Lung (tissue), 12 donors: ENCODE results near the gene DIP2C. TPM values are rescaled to one million over a fixed set of nuclear protein-coding genes. Genes with fewer than 3 reads are reported as not detected.
"Not testable (repeated sequence)": the region's sequence is repeated elsewhere in the genome, so short reads cannot be mapped to it uniquely, and the experiment has no call there.

Experiments
- ATAC-seq: fragments of 200-7000 bp; cut with Tn5 transposase; one replicate; pipeline ENCODE4 v1.9.1; 2020; ENCODE audit warnings: moderate number of reproducible peaks; ENCODE audit not compliant: insufficient read depth, low FRiP score
- DNase-seq, 3 donors: peaks; one replicate each; pipeline ENCODE4 v3.0.0-alpha.2; 2013 to 2017
- H3K27ac ChIP-seq, 2 donors: one replicate each; pipeline ENCODE4 v1.5.1; 2013; ENCODE audit warnings: mild to moderate bottlenecking in 2 of 2, moderate library complexity in 2 of 2, control low read depth in 1 of 2, inconsistent platforms in 1 of 2, low read depth in 1 of 2, low read length in 1 of 2
- H3K27me3 ChIP-seq, 3 donors: one replicate each; pipeline ENCODE4 v1.5.1; 2013; ENCODE audit warnings: low read length in 2 of 3; ENCODE audit not compliant: control insufficient read depth in 3 of 3, insufficient read depth in 3 of 3
- H3K36me3 ChIP-seq, 4 donors: one replicate each; pipeline ENCODE4 v1.5.1; 2013; ENCODE audit warnings: low read length in 4 of 4, mild to moderate bottlenecking in 1 of 4, moderate library complexity in 1 of 4; ENCODE audit not compliant: control insufficient read depth in 4 of 4, insufficient read depth in 4 of 4
- H3K4me1 ChIP-seq, 5 donors: one replicate each; pipeline ENCODE4 v1.5.1; 2013; ENCODE audit warnings: low read length in 5 of 5, mild to moderate bottlenecking in 2 of 5, moderate library complexity in 1 of 5; ENCODE audit not compliant: control insufficient read depth in 5 of 5, insufficient read depth in 5 of 5
- H3K4me3 ChIP-seq: one replicate; pipeline ENCODE4 v1.5.1; 2013; ENCODE audit warnings: mild to moderate bottlenecking, control low read depth, moderate library complexity
- H3K9ac ChIP-seq, 2 donors: one replicate each; pipeline ENCODE4 v1.5.1; 2013; ENCODE audit warnings: low read length in 2 of 2, control low read depth in 1 of 2; ENCODE audit not compliant: insufficient read depth in 1 of 2
- H3K9me3 ChIP-seq, 4 donors: one replicate each; pipeline ENCODE4 v1.5.1; 2013; ENCODE audit warnings: low read length in 3 of 4, mild to moderate bottlenecking in 1 of 4, moderate library complexity in 1 of 4; ENCODE audit not compliant: control insufficient read depth in 4 of 4, insufficient read depth in 3 of 4
- CTCF ChIP-seq: IDR thresholded peaks from 2 replicates; pipeline ENCODE4 v1.5.1; 2012; ENCODE audit warnings: mild to moderate bottlenecking; ENCODE audit errors: control extremely low read depth, extremely low read depth
- WGBS, 2 donors: extraction: QIAGEN DNeasy Blood & Tissue Kit; methylation state at CpG; one replicate each; pipeline ENCODE4 v1.1.7; 2013; 5-methylcytosine and 5-hydroxymethylcytosine counted together
- polyA plus RNA-seq, 2 donors: library from polyadenylated mRNA; stranded (reverse); fragments of 200-250 nt; gene quantifications; one replicate each; pipeline ENCODE4 v1.2.1, GENCODE V29; 2013
- total RNA-seq, 2 donors: library from RNA; depleted of rRNA in 1 of 2; stranded (reverse); fragments of >200 nt in 1 of 2; gene quantifications; one replicate each; pipeline ENCODE4 v1.2.1, GENCODE V29; 2014 to 2021
- donor health status: control.
- donor health status: control.
- donor health status: Bipolar disorder and iron deficiency.
- donor health status: healthy.
- donor health status: DM: yes; HTN: yes; CAD: no.

Gene DIP2C
- total and polyA plus RNA-seq, 4 donors, result 3.6 to 20.0 (median 9.5) TPM

GRCh38 chr10:435397-435796 lies 254.1 kb downstream of the DIP2C start:
- no peak overlapping the region for H3K9ac ChIP-seq
- peaks cover 0 to 2% (median 0%) of the 10 kb centered on the region in 5 donors for H3K4me1 ChIP-seq
- ATAC-seq, result no peak
- DNase-seq, result no peak
- H3K36me3 ChIP-seq, result peaks cover 0 to 5% (median 3%) of the 10 kb centered on the region in 4 donors
- no peaks in the 10 kb centered on the region for H3K27me3 ChIP-seq
- H3K9me3 ChIP-seq, result peaks cover 0 to 3% (median 0%) of the 10 kb centered on the region in 4 donors
- 81 to 87% methylated on average over 3 of the region's 3 CpGs for WGBS, 2 donors
- no peak for TF ChIP-seq CTCF
- no peak overlapping the region for H3K27ac ChIP-seq
- H3K4me3 ChIP-seq, result no peak overlapping the region

- DNase-seq (no peak), ATAC-seq (no peak)
- TF ChIP-seq CTCF, result no peak
Observed at GRCh38 chr10:429696-430095, 259.8 kb downstream of the DIP2C start.

GRCh38 chr10:427761-428519 lies 261.5 kb downstream of the DIP2C start:
- no peak overlapping the region for H3K27ac ChIP-seq
- no peaks in the 10 kb centered on the region for H3K27me3 ChIP-seq
- no peak overlapping the region for H3K4me3 ChIP-seq
- TF ChIP-seq CTCF, result no peak
- peaks cover 0 to 2% (median 0%) of the 10 kb centered on the region in 4 donors for H3K36me3 ChIP-seq
- ATAC-seq (no peak), DNase-seq (no peak)
- WGBS, 2 donors, result 71 to 73% methylated on average over 9 of the region's 9 CpGs
- H3K9me3 ChIP-seq, result no peaks in the 10 kb centered on the region
- no peak overlapping the region for H3K9ac ChIP-seq
- no peaks in the 10 kb centered on the region for H3K4me1 ChIP-seq

More at GRCh38 chr10:429696-430095, 259.8 kb downstream of the DIP2C start:
- 76 to 99% methylated on average over 2 of the region's 2 CpGs for WGBS, 2 donors
- H3K9me3 ChIP-seq, result no peaks in the 10 kb centered on the region
- no peaks in the 10 kb centered on the region for H3K4me1 ChIP-seq
- no peak overlapping the region for H3K9ac ChIP-seq
- H3K27me3 ChIP-seq, result no peaks in the 10 kb centered on the region
- H3K27ac ChIP-seq, result no peak overlapping the region
- H3K4me3 ChIP-seq, result no peak overlapping the region
- peaks cover 0 to 3% (median 1%) of the 10 kb centered on the region in 4 donors for H3K36me3 ChIP-seq

GRCh38 chr10:425365-425764 lies 264.1 kb downstream of the DIP2C start:
- H3K4me1 ChIP-seq, H3K4me3 ChIP-seq, ATAC-seq, DNase-seq, H3K9me3 ChIP-seq, H3K9ac ChIP-seq, H3K27ac ChIP-seq, H3K27me3 ChIP-seq, H3K36me3 ChIP-seq: not testable (repeated sequence)
- WGBS, 2 donors, result 97% methylated on average over 12 of the region's 12 CpGs

GRCh38 chr10:424724-425123 lies 264.7 kb downstream of the DIP2C start:
- not testable (repeated sequence) for ATAC-seq, H3K27me3 ChIP-seq, H3K4me3 ChIP-seq, H3K9me3 ChIP-seq, H3K4me1 ChIP-seq, H3K27ac ChIP-seq, H3K9ac ChIP-seq, DNase-seq
- peaks cover 4 to 12% (median 6%) of the 10 kb centered on the region in 4 donors for H3K36me3 ChIP-seq
- WGBS, 2 donors, result 94 to 97% methylated on average over 10 to 11 of the region's 11 CpGs
